Natural killer cell treated with Interleukin-12 subunit alpha and Interleukin-12 subunit beta and Interleukin-15 and Interleukin-18, amount 100 ng/mL, for 72 hours (primary cell): ENCODE measurements around the gene COL4A4. TPM values are rescaled to one million over a fixed set of nuclear protein-coding genes. Genes with fewer than 3 reads are reported as not detected.

ENCODE experiments used
- ATAC-seq, 2 donors: fragments of 150-1000 bp; cut with Tn5 transposase in 1 of 2; sonication (Bioruptor Pico), chemical (Tn5 transposase) in 1 of 2; 2 replicates each; pipeline ENCODE4 v1.10.0; 2021
- DNase-seq: peaks from one replicate; pipeline ENCODE4 v3.0.0; 2022; ENCODE audit warnings: low spot score
- H3K27ac Mint-ChIP-seq, 2 donors: 1 replicate in 1 of 2; 2 replicates in 1 of 2; pipeline ENCODE4 v1.8.0; 2022; ENCODE audit warnings: mixed read lengths in 2 of 2, mild to moderate bottlenecking in 1 of 2, moderate library complexity in 1 of 2
- H3K27me3 Mint-ChIP-seq, 2 donors: 1 replicate in 1 of 2; 2 replicates in 1 of 2; pipeline ENCODE4 v1.8.0; 2022; ENCODE audit warnings: mixed read lengths in 2 of 2
- H3K36me3 Mint-ChIP-seq: one replicate; pipeline ENCODE4 v1.8.0; 2022; ENCODE audit warnings: mixed read lengths
- H3K4me1 Mint-ChIP-seq, 2 donors: 1 replicate in 1 of 2; 2 replicates in 1 of 2; pipeline ENCODE4 v1.8.0; 2022; ENCODE audit warnings: low read depth in 2 of 2, mixed read lengths in 2 of 2, mild to moderate bottlenecking in 1 of 2
- H3K4me3 Mint-ChIP-seq: one replicate; pipeline ENCODE4 v1.8.0; 2022; ENCODE audit warnings: mixed read lengths
- H3K9me3 Mint-ChIP-seq: 2 replicates; pipeline ENCODE4 v1.8.0; 2022; ENCODE audit warnings: mixed read lengths
- total RNA-seq, 2 donors: library from RNA; stranded (reverse); gene quantifications; one replicate each; pipeline ENCODE4 v1.2.3, GENCODE V29; 2022

Gene COL4A4
- total RNA-seq, 2 donors from 2014 or later = 0.11 to 0.62 TPM

DNA sequence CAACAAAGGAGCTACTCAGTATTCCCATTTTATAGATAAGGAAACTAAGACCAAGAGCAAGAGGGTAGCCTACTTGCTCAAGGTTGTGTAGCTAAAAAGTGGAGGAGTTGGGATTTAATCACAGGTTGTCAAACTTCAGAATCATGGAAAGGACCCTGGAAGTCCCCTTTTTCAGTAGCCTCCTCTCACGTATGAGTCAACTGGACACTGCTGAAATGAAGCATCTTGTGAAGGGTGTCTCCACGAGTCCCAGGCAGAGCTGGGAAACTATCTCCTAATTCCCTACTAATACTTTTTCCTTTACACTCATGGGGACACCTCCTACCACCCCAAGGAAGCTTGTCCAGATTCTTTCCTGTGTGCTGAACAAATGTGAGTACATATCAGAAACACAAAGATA lies 172.3 kb downstream of the COL4A4 start:
- Mint-ChIP-seq H3K27me3 (no peaks in the 10 kb centered on the region), H3K27ac (no peak overlapping the region), H3K9me3 (no peaks in the 10 kb centered on the region), H3K4me1 (peaks cover 0 to 5% of the 10 kb centered on the region in 2 donors), H3K36me3 (peaks cover 9% of the 10 kb centered on the region), H3K4me3 (no peak overlapping the region)
- DNase-seq (no peak), ATAC-seq (peak in 1 of 2 donors; percentile 24)

DNA sequence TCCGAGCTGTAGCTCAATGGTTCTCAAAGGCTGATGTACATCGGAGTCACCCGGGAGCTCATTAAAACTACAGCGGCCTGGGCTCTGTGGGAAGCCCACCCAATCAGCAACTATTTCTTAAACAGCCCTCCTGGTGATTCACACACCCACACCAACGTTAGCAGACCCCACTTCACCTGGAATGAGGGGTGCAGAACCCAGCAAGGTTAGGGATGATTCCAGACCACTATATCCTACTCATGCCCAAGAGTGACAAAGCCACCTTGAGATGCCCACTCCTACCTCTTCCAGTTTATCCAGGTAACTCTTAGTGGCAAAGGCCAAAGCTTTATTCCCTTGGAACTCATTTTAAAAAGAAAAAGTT lies 178.4 kb downstream of the COL4A4 start:
- H3K4me1 Mint-ChIP-seq = peaks cover 0 to 6% of the 10 kb centered on the region in 2 donors
- ATAC-seq = no peak
- H3K27ac Mint-ChIP-seq = no peak overlapping the region
- H3K9me3 Mint-ChIP-seq = no peaks in the 10 kb centered on the region
- no peak for DNase-seq
- no peaks in the 10 kb centered on the region for H3K27me3 Mint-ChIP-seq
- no peaks in the 10 kb centered on the region for H3K36me3 Mint-ChIP-seq
- H3K4me3 Mint-ChIP-seq = no peak overlapping the region

DNA sequence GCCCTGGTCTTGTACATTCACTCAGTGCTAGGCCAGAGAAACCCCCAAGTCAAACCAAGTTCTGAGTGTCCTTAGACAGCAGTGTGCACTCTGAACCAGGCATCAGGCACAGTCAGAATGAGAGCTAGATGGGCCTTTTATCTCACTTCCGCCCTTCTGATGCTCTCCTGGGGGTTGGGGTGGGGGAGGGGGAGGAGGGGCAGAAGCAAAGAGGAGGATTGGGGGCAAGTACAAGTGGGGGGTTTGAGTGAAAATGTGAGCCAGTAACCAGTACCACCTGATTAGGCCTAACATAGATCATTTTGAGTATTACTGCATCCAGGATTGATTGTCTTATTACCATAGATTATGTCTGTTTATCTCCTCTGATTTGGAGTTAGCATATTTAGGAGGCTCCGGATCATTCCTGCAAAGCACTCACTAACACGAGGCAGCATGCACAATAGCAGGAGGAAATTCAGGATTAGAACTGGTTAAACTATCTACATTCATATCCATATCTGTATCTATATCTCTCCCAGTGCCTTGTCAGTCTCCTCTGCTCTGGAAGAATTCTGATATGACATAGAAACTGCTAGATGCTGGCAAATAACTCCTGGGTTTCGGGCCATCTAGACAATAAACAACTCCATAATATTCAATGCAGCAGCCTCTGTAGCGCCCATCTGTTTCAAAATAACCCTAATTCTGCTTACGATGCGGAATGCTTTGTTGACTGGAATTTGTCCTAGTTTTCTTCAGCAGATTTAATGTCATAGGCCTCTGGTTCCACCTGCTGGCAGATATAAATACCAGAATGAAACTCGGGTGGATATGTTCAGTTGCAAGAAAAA lies 179.0 kb downstream of the COL4A4 start:
- DNase-seq (no peak), ATAC-seq (peak in 1 of 2 donors; percentile 72)
- no peaks in the 10 kb centered on the region for H3K36me3 Mint-ChIP-seq
- no peak overlapping the region for H3K4me3 Mint-ChIP-seq
- no peaks in the 10 kb centered on the region for H3K27me3 Mint-ChIP-seq
- H3K9me3 Mint-ChIP-seq = no peaks in the 10 kb centered on the region
- H3K4me1 Mint-ChIP-seq = peaks cover 0 to 6% of the 10 kb centered on the region in 2 donors
- no peak overlapping the region for H3K27ac Mint-ChIP-seq

DNA sequence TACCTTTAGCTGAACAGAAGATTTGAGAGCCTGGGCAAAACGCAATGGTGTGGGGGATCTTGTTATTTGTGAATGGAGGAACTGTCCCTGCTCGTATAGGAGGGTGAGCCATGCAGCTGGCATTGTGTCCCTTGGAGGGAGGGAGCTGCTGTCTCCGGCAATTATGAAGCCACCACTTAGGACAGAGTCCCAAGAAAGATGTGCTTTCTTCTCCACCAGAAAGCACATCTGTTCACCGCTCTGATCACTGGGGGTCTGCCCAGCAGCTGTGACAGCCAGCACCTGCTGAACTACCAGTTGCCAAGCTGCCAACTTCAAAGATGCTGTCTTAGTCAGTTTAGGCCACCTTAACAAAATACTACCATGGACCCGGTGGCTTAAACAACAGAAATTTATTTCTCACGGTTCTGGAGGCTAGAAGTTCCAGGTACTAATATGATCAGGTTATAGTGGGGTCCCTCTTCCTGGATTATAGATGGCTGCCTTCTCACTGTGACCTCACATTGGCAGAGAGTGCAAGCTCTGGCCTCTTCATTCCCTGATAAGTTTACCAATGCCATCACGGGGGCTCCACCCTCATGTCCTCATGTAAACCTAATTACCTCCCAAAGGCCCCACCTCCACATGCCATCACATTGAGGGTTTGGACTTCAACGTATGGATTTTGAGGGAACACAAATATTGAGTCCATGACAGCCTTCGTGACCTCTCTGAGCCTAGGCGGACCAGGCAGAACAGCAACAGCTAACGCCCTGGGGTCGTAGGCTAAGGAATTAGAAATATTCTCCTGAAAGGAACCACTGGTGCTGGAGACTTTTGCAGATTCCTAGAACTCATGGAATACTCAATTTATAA lies 179.9 kb downstream of the COL4A4 start:
- Mint-ChIP-seq H3K27ac (no peak overlapping the region), H3K9me3 (no peaks in the 10 kb centered on the region), H3K36me3 (no peaks in the 10 kb centered on the region), H3K4me3 (no peak overlapping the region), H3K27me3 (no peaks in the 10 kb centered on the region), H3K4me1 (peaks cover 0 to 6% of the 10 kb centered on the region in 2 donors)
- ATAC-seq = no peak
- DNase-seq = no peak

DNA sequence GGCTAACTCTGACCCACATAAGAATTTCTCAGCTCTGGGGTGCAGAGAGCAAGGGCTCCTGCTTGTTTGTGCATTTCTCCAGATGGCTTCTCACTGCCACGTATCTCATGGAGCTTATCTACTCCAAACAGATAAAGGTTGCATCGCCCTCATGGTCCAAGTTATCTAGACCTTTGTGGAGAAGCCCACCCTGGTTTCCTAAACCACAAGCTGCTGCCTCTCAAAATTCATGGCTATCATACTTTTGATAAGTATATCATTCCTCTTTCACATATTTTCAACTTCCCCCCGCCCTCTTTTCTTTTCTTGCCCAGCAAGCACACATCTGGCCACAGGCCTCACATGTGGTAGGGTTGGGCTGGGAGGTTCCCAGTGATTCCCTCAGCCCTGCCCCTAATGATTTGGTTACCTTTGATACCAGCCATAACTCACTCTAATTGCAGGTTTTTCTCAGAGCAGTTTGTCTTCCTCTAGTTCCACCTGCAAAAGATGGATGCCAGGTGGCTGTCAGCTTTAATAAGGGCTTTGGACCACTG lies 182.1 kb downstream of the COL4A4 start:
- Mint-ChIP-seq H3K36me3 (no peaks in the 10 kb centered on the region), H3K27ac (no peak overlapping the region), H3K4me3 (no peak overlapping the region), H3K4me1 (peaks cover 0 to 6% of the 10 kb centered on the region in 2 donors), H3K27me3 (no peaks in the 10 kb centered on the region), H3K9me3 (no peaks in the 10 kb centered on the region)
- ATAC-seq (no peak), DNase-seq (no peak)

DNA sequence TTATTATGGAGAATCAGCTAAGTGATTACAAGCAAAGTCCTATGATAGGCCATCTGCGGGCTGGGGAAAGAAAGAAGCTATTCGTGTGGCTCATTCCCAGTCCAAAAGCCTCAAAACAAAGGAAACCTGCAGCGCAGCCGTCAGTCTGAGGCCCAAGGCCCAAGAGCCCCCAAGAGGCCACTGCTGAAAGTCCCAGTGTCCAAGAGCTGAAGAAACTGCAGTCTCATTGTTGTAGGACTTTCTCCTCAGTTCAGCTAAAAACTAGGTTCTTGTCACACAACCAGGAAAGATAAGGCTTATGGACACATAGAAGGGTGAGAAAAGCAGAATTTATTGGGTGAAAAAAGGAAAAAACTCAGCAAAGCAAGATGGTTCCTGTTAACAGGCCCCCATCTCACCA lies 185.0 kb downstream of the COL4A4 start:
- Mint-ChIP-seq H3K4me1 (peaks cover 0 to 8% of the 10 kb centered on the region in 2 donors), H3K9me3 (no peaks in the 10 kb centered on the region), H3K36me3 (no peaks in the 10 kb centered on the region), H3K27ac (no peak overlapping the region), H3K27me3 (no peaks in the 10 kb centered on the region), H3K4me3 (no peak overlapping the region)
- no peak for ATAC-seq
- no peak for DNase-seq

DNA sequence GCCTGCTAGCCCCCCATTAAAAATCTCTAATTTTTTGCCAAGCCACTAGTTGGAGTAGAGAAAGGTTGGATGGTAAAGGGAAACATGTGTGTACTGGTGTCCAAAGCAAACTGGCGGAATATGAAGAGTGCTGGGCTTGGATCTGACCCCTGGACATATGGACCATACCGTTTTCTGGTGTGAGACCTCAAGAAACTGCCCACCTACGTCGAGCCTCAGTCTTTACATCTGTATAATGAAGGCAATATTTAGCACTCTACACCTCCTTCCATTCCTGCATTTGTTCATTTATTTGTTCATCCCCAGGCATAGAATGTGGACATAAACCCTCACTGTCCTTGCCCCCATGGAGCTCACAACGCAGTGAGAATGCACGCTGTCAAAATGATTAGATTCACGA lies 185.7 kb downstream of the COL4A4 start:
- no peak overlapping the region for H3K27ac Mint-ChIP-seq
- H3K36me3 Mint-ChIP-seq = no peaks in the 10 kb centered on the region
- H3K4me1 Mint-ChIP-seq = peaks cover 0 to 11% of the 10 kb centered on the region in 2 donors

DNA sequence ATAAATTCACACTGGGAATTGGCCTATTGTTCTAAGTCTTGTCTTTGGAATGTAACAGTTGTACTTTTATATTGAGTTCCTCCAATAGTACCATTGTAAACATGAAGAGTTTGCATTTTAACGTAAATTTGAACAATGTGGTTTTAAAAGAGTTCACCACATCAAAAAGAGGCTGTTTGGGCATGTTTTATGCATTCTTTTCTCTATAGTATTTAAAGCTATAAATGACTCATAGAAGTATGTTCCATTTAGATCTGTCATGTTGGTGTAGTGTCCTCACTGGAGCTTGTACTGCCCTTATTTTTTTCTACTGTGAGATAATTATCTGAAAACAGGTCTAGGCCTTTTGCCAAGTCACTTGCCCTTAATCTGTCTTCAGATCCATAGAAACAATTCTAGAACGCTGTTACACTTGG lies 186.2 kb downstream of the COL4A4 start:
- no peak overlapping the region for H3K27ac Mint-ChIP-seq
- H3K36me3 Mint-ChIP-seq = no peaks in the 10 kb centered on the region
- no peak for DNase-seq
- peaks cover 0 to 15% of the 10 kb centered on the region in 2 donors for H3K4me1 Mint-ChIP-seq
- H3K4me3 Mint-ChIP-seq = no peak overlapping the region
- ATAC-seq = no peak
- H3K9me3 Mint-ChIP-seq = no peaks in the 10 kb centered on the region
- H3K27me3 Mint-ChIP-seq = no peaks in the 10 kb centered on the region

More for the DNA sequence above, 185.7 kb downstream of the COL4A4 start:
- DNase-seq = no peak
- no peak for ATAC-seq
- Mint-ChIP-seq H3K27me3 (no peaks in the 10 kb centered on the region), H3K4me3 (no peak overlapping the region), H3K9me3 (no peaks in the 10 kb centered on the region)

DNA sequence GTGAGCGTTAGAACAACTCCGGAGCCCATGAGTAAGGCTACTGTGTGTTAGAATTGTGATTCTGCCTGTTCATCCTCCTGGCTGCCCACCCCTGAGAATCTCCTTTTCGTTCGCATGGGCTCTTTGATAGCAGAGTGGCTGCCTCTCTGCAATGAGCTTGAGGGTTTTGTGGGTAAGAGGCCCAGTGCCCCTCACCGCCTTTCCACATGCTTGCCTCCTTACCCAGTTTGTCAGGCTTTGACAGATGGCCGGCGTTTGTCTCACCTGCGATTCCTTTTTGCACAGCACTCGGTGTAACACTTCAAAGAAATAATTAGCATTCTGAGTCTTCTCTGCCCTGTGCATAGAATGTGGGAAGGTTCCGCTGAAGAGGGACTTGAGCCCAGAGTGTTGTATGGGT lies 190.2 kb downstream of the COL4A4 start:
- Mint-ChIP-seq H3K4me1 (peaks cover 12 to 18% of the 10 kb centered on the region in 2 donors), H3K9me3 (no peaks in the 10 kb centered on the region), H3K36me3 (no peaks in the 10 kb centered on the region), H3K27me3 (no peaks in the 10 kb centered on the region), H3K4me3 (no peak overlapping the region), H3K27ac (no peak overlapping the region)
- no peak for ATAC-seq
- DNase-seq = no peak

DNA sequence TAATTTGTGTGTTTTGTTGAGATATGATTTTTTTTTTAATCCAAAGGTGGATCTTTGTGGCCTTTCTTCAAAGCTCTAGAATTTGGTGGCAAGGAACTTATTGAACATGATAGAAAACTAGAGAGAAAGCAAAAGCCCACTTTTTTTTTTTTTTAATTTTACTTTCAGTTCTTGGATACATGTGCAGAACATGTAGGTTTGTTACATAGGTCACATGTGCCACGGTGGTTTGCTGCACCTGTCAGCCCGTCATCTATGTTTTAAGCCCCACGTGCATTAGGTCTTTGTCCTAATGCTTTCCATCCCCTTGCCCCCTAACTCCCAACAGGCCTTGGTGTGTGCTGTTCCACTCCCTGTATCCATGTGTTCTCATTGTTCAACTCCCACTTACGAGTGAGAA lies 192.2 kb downstream of the COL4A4 start:
- no peak for ATAC-seq
- Mint-ChIP-seq H3K9me3 (no peaks in the 10 kb centered on the region), H3K4me1 (peaks cover 12 to 18% of the 10 kb centered on the region in 2 donors), H3K36me3 (no peaks in the 10 kb centered on the region), H3K27ac (no peak overlapping the region), H3K4me3 (no peak overlapping the region), H3K27me3 (no peaks in the 10 kb centered on the region)
- DNase-seq = no peak

DNA sequence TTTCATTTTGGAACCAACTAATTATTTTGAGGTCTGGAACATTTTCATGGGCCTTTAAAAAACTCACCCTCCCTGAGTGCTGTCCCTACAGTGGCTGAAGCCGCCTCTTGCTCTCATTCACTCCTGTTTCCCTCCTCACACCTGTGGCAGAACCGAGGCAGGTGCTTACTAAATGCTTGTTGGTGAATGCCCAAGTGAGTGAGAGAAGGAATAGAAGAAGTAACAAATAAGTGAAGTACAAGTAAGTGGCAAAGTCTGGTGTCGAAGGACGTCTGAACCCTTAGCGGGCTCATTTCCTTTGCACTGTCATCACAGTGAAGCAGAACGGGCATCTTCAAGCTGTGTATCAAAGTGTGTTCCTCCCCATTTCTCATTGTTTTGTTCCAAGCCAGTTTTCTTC lies 192.9 kb downstream of the COL4A4 start:
- Mint-ChIP-seq H3K27ac (no peak overlapping the region), H3K4me3 (no peak overlapping the region), H3K9me3 (no peaks in the 10 kb centered on the region), H3K36me3 (no peaks in the 10 kb centered on the region), H3K4me1 (peaks cover 12 to 16% of the 10 kb centered on the region in 2 donors), H3K27me3 (no peaks in the 10 kb centered on the region)
- ATAC-seq (no peak), DNase-seq (no peak)

DNA sequence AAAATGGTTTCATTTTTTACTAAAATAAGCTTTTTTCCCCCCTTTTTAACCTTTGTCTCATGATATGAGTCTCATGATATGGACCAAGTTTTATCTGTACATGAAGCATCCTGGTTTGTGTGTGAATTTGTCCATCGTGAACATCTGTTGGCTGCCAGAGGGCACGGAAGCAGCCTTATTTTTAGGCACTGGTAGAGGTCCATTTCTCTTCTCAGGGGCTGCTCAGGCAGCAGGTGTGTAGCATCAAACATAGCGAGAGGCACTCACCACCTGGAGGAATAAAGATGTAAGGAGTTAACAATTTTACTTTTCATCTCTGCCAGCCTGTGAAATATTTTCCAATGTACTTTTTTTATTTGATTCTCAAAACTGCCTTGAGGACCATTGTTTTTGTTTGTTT lies 193.6 kb downstream of the COL4A4 start:
- DNase-seq (no peak), ATAC-seq (no peak)
- no peaks in the 10 kb centered on the region for H3K36me3 Mint-ChIP-seq
- H3K27ac Mint-ChIP-seq = no peak overlapping the region
- H3K4me3 Mint-ChIP-seq = no peak overlapping the region
- H3K9me3 Mint-ChIP-seq = no peaks in the 10 kb centered on the region
- peaks cover 12 to 16% of the 10 kb centered on the region in 2 donors for H3K4me1 Mint-ChIP-seq
- H3K27me3 Mint-ChIP-seq = no peaks in the 10 kb centered on the region

DNA sequence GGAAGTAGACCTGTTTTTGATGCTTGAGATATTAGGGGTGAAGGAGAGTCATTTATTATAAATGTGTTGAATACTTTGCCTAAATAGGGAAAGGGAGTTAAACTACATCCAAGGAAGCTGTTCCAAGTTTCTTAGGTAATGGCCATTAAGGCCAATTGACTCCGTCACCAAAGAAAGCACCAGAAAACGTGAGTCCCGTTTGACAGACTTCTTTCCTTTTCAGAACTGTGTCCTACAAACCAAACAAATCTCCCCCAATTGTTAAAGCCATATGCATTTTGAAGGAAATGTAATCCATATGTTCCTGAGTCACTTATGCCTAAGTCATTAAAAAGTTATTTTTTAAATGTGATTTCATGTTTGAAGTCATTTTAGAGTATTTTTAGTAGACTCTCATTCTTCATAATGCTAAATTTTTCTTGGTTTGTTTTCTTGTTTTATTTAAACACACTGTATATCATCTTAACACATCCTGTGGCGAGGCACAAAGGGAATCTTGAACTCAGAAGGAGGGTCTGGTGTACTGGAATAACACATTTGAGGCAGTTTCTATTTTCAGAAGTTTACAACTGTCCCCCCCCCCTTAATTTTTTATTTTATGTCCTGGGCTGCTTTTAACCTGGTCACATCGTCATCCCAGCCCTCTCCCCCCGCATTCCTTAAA lies 194.5 kb downstream of the COL4A4 start:
- peaks cover 12 to 16% of the 10 kb centered on the region in 2 donors for H3K4me1 Mint-ChIP-seq
- H3K36me3 Mint-ChIP-seq = no peaks in the 10 kb centered on the region
- H3K27ac Mint-ChIP-seq = no peak overlapping the region
- H3K9me3 Mint-ChIP-seq = no peaks in the 10 kb centered on the region
- no peak overlapping the region for H3K4me3 Mint-ChIP-seq
- ATAC-seq (no peak), DNase-seq (no peak)
- no peaks in the 10 kb centered on the region for H3K27me3 Mint-ChIP-seq
